Measurements from ENCODE around the gene RNPC3.

The RNPC3 gene

DNA sequence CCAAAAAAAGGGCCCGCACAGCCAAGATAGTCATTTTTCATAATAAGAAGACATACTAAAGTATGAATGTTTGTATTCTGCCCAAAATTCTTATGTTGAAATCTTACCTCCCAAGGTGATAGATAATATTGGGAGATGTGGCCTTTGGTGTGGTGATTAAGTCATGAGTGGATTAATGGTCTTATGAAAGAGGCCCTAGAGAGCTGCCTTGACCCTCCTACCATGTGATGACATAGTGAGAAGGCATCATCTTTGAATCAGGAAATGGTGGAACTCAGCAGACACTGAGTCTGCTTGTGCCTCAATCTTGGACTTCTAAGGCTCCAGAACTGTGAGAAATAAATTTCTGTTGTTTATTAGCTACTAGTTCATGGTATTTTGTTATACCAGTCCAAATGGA lies 11.8 kb upstream of the RNPC3 start:
- Histone ChIP-seq H3K4me3 (replicated peaks; ENCODE audit: insufficient read depth, low read length) (no peak overlapping the region), H3K27ac (replicated peaks) (no peak overlapping the region), H3K27me3 (ENCODE audit: insufficient read depth, poor library complexity, severe bottlenecking) (no peaks in the 10 kb centered on the region)
- TF ChIP-seq, protein P1, sequence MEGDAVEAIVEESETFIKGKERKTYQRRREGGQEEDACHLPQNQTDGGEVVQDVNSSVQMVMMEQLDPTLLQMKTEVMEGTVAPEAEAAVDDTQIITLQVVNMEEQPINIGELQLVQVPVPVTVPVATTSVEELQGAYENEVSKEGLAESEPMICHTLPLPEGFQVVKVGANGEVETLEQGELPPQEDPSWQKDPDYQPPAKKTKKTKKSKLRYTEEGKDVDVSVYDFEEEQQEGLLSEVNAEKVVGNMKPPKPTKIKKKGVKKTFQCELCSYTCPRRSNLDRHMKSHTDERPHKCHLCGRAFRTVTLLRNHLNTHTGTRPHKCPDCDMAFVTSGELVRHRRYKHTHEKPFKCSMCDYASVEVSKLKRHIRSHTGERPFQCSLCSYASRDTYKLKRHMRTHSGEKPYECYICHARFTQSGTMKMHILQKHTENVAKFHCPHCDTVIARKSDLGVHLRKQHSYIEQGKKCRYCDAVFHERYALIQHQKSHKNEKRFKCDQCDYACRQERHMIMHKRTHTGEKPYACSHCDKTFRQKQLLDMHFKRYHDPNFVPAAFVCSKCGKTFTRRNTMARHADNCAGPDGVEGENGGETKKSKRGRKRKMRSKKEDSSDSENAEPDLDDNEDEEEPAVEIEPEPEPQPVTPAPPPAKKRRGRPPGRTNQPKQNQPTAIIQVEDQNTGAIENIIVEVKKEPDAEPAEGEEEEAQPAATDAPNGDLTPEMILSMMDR (IDR thresholded peaks at IDR 0.05; ENCODE audit: insufficient read depth, low read length): no peak
- TF ChIP-seq GABPA (IDR thresholded peaks at IDR 0.05; ENCODE audit: low read depth) (no peak), POLR2AphosphoS5 (IDR thresholded peaks at IDR 0.05; ENCODE audit: low read depth) (no peak), SPI1 (IDR thresholded peaks at IDR 0.05; ENCODE audit: borderline replicate concordance, low read depth) (no peak)
- TF ChIP-seq, protein P2, sequence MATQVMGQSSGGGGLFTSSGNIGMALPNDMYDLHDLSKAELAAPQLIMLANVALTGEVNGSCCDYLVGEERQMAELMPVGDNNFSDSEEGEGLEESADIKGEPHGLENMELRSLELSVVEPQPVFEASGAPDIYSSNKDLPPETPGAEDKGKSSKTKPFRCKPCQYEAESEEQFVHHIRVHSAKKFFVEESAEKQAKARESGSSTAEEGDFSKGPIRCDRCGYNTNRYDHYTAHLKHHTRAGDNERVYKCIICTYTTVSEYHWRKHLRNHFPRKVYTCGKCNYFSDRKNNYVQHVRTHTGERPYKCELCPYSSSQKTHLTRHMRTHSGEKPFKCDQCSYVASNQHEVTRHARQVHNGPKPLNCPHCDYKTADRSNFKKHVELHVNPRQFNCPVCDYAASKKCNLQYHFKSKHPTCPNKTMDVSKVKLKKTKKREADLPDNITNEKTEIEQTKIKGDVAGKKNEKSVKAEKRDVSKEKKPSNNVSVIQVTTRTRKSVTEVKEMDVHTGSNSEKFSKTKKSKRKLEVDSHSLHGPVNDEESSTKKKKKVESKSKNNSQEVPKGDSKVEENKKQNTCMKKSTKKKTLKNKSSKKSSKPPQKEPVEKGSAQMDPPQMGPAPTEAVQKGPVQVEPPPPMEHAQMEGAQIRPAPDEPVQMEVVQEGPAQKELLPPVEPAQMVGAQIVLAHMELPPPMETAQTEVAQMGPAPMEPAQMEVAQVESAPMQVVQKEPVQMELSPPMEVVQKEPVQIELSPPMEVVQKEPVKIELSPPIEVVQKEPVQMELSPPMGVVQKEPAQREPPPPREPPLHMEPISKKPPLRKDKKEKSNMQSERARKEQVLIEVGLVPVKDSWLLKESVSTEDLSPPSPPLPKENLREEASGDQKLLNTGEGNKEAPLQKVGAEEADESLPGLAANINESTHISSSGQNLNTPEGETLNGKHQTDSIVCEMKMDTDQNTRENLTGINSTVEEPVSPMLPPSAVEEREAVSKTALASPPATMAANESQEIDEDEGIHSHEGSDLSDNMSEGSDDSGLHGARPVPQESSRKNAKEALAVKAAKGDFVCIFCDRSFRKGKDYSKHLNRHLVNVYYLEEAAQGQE (IDR thresholded peaks at IDR 0.05; ENCODE audit: insufficient replicate concordance, low read depth): no peak
- no peak for DNase-seq (ENCODE audit: low read depth in 1 of 2, low spot score in 1 of 2)

DNA sequence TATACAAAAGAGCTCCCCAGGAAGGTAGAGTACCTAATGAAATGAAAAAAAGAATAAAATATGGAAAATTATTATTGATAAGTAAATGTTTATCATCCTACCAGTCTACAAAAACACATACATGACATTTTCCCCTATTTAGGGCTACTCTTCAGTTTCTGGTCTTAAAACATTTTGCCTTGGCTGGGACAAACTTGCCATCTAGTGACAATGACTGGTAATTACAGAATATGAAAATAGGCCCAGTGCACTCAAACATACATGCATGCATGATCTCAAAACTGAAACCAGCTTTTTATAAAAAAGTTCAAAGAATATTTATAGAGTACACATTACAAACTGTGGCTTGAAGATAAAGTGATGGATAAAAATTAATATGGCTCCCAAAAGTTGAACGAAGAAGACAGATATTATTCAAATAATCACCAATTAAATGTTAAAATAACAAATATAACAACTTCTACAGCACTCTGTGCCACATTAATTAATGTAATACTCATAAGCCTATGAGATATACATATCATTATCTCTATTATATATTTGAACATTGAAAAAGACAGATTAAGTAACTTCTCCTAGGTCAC lies 10.5 kb upstream of the RNPC3 start:
- Histone ChIP-seq H3K4me3 (replicated peaks; ENCODE audit: insufficient read depth, low read length) (no peak overlapping the region), H3K27ac (replicated peaks) (no peak overlapping the region), H3K27me3 (ENCODE audit: insufficient read depth, poor library complexity, severe bottlenecking) (no peaks in the 10 kb centered on the region)
- peak in 1 of 2 experiments; percentile 12 for DNase-seq (ENCODE audit: low read depth in 1 of 2, low spot score in 1 of 2)
- TF ChIP-seq POLR2AphosphoS5 (IDR thresholded peaks at IDR 0.05; ENCODE audit: low read depth): no peak
- TF ChIP-seq GABPA (IDR thresholded peaks at IDR 0.05; ENCODE audit: low read depth): no peak
- TF ChIP-seq, protein P1 (IDR thresholded peaks at IDR 0.05; ENCODE audit: insufficient read depth, low read length): peak; percentile 43

DNA sequence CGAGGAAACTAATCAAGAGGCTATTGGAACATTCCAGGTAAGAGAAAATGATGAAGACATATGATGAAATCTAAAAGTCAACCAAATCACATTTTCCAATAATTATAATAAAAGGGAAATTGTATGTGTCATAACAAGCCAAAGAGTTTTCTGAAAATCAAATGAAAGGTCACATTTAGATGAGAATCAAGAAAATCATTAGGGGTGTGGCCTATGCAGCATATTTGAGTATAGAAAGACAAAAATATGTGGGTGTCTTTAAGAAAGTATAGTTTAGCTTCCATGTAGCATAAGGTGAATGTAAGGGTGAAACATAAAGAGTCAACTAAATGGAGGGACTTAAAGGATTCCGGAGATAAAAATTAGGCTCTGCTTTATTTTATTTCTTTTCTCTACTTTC lies 9.2 kb upstream of the RNPC3 start:
- Histone ChIP-seq H3K4me3 (replicated peaks; ENCODE audit: insufficient read depth, low read length) (no peak overlapping the region), H3K27me3 (ENCODE audit: insufficient read depth, poor library complexity, severe bottlenecking) (no peaks in the 10 kb centered on the region), H3K27ac (replicated peaks) (no peak overlapping the region)
- no peak for TF ChIP-seq SPI1 (IDR thresholded peaks at IDR 0.05; ENCODE audit: borderline replicate concordance, low read depth)
- TF ChIP-seq, protein P1 (IDR thresholded peaks at IDR 0.05; ENCODE audit: insufficient read depth, low read length): no peak
- no peak for DNase-seq (ENCODE audit: low read depth in 1 of 2, low spot score in 1 of 2)

DNA sequence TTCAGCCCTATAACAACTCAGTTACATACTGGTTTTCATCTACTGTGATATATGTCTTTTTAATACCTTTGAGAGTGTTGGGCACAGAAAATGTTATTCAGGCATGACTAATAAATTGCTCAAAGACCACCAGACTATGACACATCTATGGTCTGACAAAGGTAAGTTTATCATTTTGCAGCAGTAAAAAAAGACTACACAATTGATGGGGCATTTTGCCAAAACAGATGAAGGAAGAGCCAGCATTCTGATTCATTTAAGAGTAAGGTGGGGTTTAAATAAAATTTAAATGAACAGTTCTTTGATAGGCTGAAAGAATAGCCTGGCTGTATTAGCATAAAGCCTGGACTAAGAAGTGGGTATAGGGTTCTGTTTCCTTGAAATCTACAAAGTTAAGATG lies 8.8 kb upstream of the RNPC3 start:
- Histone ChIP-seq H3K27me3 (ENCODE audit: insufficient read depth, poor library complexity, severe bottlenecking) (no peaks in the 10 kb centered on the region), H3K27ac (replicated peaks) (no peak overlapping the region), H3K4me3 (replicated peaks; ENCODE audit: insufficient read depth, low read length) (no peak overlapping the region)
- no peak for DNase-seq (ENCODE audit: low read depth in 1 of 2, low spot score in 1 of 2)
- TF ChIP-seq, protein P1 (IDR thresholded peaks at IDR 0.05; ENCODE audit: insufficient read depth, low read length): no peak
- TF ChIP-seq POLR2AphosphoS5 (IDR thresholded peaks at IDR 0.05; ENCODE audit: low read depth): no peak
- TF ChIP-seq, protein P2 (IDR thresholded peaks at IDR 0.05; ENCODE audit: insufficient replicate concordance, low read depth): no peak
- no peak for TF ChIP-seq SPI1 (IDR thresholded peaks at IDR 0.05; ENCODE audit: borderline replicate concordance, low read depth)
- TF ChIP-seq GABPA (IDR thresholded peaks at IDR 0.05; ENCODE audit: low read depth): no peak
